Measurements from ENCODE around the gene CMC2.

Gene CMC2

GRCh38 chr16:80958284-80958683, 48.4 kb downstream of the CMC2 start:
- TF ChIP-seq ZNF664 (tag by site-specific recombination; IDR thresholded peaks at IDR 0.05) (no peak), MEIS1 (CRISPR knock-in tag; IDR thresholded peaks at IDR 0.05; ENCODE audit: borderline replicate concordance) (no peak), ZFHX2 (tag by site-specific recombination; conservative IDR thresholded peaks at IDR 0.05) (no peak), ZNF426 (tag by site-specific recombination; IDR thresholded peaks at IDR 0.05) (no peak)
- Histone ChIP-seq H3K36me3 (ENCODE audit: control insufficient read depth in 2 of 2, insufficient read depth in 1 of 2, low read length in 2 of 2) (no peaks in the 10 kb centered on the region), H3K27ac (ENCODE audit: extremely low read depth, low read depth, low read length) (no peak overlapping the region), H3K4me3 (ENCODE audit: low read depth, low read length) (no peak overlapping the region), H3K4me1 (ENCODE audit: control insufficient read depth, insufficient read depth, low read length) (no peaks in the 10 kb centered on the region), H3K9me3 (ENCODE audit: control insufficient read depth, insufficient read depth, low read depth, low read length) (no peaks in the 10 kb centered on the region)
- ChIA-PET POLR2A (no interaction called here), CTCF (interaction anchor here (0.6 to 1.0 kb wide), 3 partner anchors 9 to 1881 kb away, joined by 3 to 7 read pairs (median 4); no protein-coding TSS in a partner anchor)

- Histone ChIP-seq H3K36me3 (ENCODE audit: control insufficient read depth in 2 of 2, insufficient read depth in 1 of 2, low read length in 2 of 2) (no peaks in the 10 kb centered on the region), H3K27ac (ENCODE audit: extremely low read depth, low read depth, low read length) (no peak overlapping the region), H3K4me1 (ENCODE audit: control insufficient read depth, insufficient read depth, low read length) (no peaks in the 10 kb centered on the region), H3K4me3 (ENCODE audit: low read depth, low read length) (no peak overlapping the region), H3K9me3 (ENCODE audit: control insufficient read depth, insufficient read depth, low read depth, low read length) (no peaks in the 10 kb centered on the region)
- POLR2A ChIA-PET: no interaction called here
- CTCF ChIA-PET: no interaction called here
- TF ChIP-seq ZNF600 (tag by site-specific recombination; IDR thresholded peaks at IDR 0.05) (no peak), ZNF221 (tag by site-specific recombination; IDR thresholded peaks at IDR 0.05; ENCODE audit: borderline replicate concordance) (no peak), ZNF785 (tag by site-specific recombination; IDR thresholded peaks at IDR 0.05) (no peak)
Measured at GRCh38 chr16:80954985-80955384, 51.7 kb downstream of the CMC2 start.

- no peaks in the 10 kb centered on the region for H3K9me3 ChIP-seq (ENCODE audit: control insufficient read depth, insufficient read depth, low read depth, low read length)
- H3K27ac ChIP-seq (ENCODE audit: extremely low read depth, low read depth, low read length): no peak overlapping the region
- POLR2A ChIA-PET: no interaction called here
- TF ChIP-seq ZNF350 (tag by site-specific recombination; IDR thresholded peaks at IDR 0.05) (no peak), REPIN1 (tag by site-specific recombination; IDR thresholded peaks at IDR 0.05; ENCODE audit: low read depth) (no peak), INSM2 (tag by site-specific recombination; IDR thresholded peaks at IDR 0.05) (no peak), ZNF776 (tag by site-specific recombination; IDR thresholded peaks at IDR 0.05; ENCODE audit: borderline replicate concordance) (no peak), BCL11B (tag by site-specific recombination; IDR thresholded peaks at IDR 0.05; ENCODE audit: low read depth) (no peak), ZNF423 (tag by site-specific recombination; IDR thresholded peaks at IDR 0.05) (no peak), ZNF654 (tag by site-specific recombination; IDR thresholded peaks at IDR 0.05; ENCODE audit: low read depth) (peak; percentile 6; the same call in 1 of the 2 replicates)
- H3K36me3 ChIP-seq (ENCODE audit: control insufficient read depth in 2 of 2, insufficient read depth in 1 of 2, low read length in 2 of 2): no peaks in the 10 kb centered on the region
- no peak overlapping the region for H3K4me3 ChIP-seq (ENCODE audit: low read depth, low read length)
- CTCF ChIA-PET: interaction anchor here (0.6 to 2.0 kb wide), 5 partner anchors 9 to 1061 kb away, joined by 3 to 6 read pairs (median 4); no protein-coding TSS in a partner anchor
- no peaks in the 10 kb centered on the region for H3K4me1 ChIP-seq (ENCODE audit: control insufficient read depth, insufficient read depth, low read length)
Measured at GRCh38 chr16:80948886-80949493, 57.7 kb downstream of the CMC2 start.

GRCh38 chr16:80947708-80948625, 58.7 kb downstream of the CMC2 start:
- H3K9me3 ChIP-seq (ENCODE audit: control insufficient read depth, insufficient read depth, low read depth, low read length): no peaks in the 10 kb centered on the region
- no peak overlapping the region for H3K27ac ChIP-seq (ENCODE audit: extremely low read depth, low read depth, low read length)
- H3K4me1 ChIP-seq (ENCODE audit: control insufficient read depth, insufficient read depth, low read length): no peaks in the 10 kb centered on the region
- ChIA-PET CTCF (interaction anchor here (0.6 to 2.0 kb wide), 2 partner anchors 8 to 1062 kb away, joined by 4 to 6 read pairs; no protein-coding TSS in a partner anchor), POLR2A (no interaction called here)
- no peaks in the 10 kb centered on the region for H3K36me3 ChIP-seq (ENCODE audit: control insufficient read depth in 2 of 2, insufficient read depth in 1 of 2, low read length in 2 of 2)
- H3K4me3 ChIP-seq (ENCODE audit: low read depth, low read length): no peak overlapping the region
- TF ChIP-seq ZFP41 (tag by site-specific recombination; IDR thresholded peaks at IDR 0.05; ENCODE audit: borderline replicate concordance) (no peak), OSR2 (tag by site-specific recombination; IDR thresholded peaks at IDR 0.05) (no peak), ZBTB21 (tag by site-specific recombination; IDR thresholded peaks at IDR 0.05) (no peak), ZNF366 (tag by site-specific recombination; conservative IDR thresholded peaks at IDR 0.05) (no peak), FEZF1 (tag by site-specific recombination; IDR thresholded peaks at IDR 0.05) (no peak), KLF9 (tag by site-specific recombination; IDR thresholded peaks at IDR 0.05; ENCODE audit: low read depth) (no peak), ZNF776 (tag by site-specific recombination; IDR thresholded peaks at IDR 0.05; ENCODE audit: borderline replicate concordance) (no peak), ZNF146 (tag by site-specific recombination; IDR thresholded peaks at IDR 0.05) (no peak), ZNF211 (tag by site-specific recombination; IDR thresholded peaks at IDR 0.05; ENCODE audit: low read depth) (no peak), ZNF664 (tag by site-specific recombination; IDR thresholded peaks at IDR 0.05) (no peak), ZBTB44 (tag by site-specific recombination; IDR thresholded peaks at IDR 0.05) (no peak)
